ENCODE measurements around the gene MRPL44. TPM values are rescaled to one million over a fixed set of nuclear protein-coding genes. Genes with fewer than 3 reads are reported as not detected.

Gene MRPL44
- total RNA-seq, 4 donors from 2014 or later: 16.2 to 29.9 (median 24.3) TPM

- no peaks in the 10 kb centered on the region for H3K27me3 ChIP-seq
- no peak overlapping the region for H3K4me3 ChIP-seq
- no peak overlapping the region for H3K27ac ChIP-seq
- WGBS: 63% methylated on average over 2 of the region's 2 CpGs
- no peaks in the 10 kb centered on the region for H3K36me3 ChIP-seq
- no peaks in the 10 kb centered on the region for H3K9me3 ChIP-seq
- no peak for DNase-seq (ENCODE audit: low spot score in 2 of 2)
- H3K4me1 ChIP-seq: no peaks in the 10 kb centered on the region
- TF ChIP-seq CTCF (IDR thresholded peaks at IDR 0.05): no peak
- no peak for TF ChIP-seq EP300 (IDR thresholded peaks at IDR 0.05)
- no peak for TF ChIP-seq POLR2A (IDR thresholded peaks at IDR 0.05)
- TF ChIP-seq POLR2AphosphoS5 (IDR thresholded peaks at IDR 0.05): no peak
Measured at GRCh38 chr2:223923976-223924375, 33.3 kb upstream of the MRPL44 start.

- Histone ChIP-seq H3K27me3 (no peaks in the 10 kb centered on the region), H3K9me3 (no peaks in the 10 kb centered on the region), H3K4me3 (no peak overlapping the region), H3K36me3 (no peaks in the 10 kb centered on the region), H3K27ac (no peak overlapping the region), H3K4me1 (no peaks in the 10 kb centered on the region)
- 98% methylated on average over 3 of the region's 3 CpGs for WGBS
- TF ChIP-seq CTCF (IDR thresholded peaks at IDR 0.05): no peak
- no peak for TF ChIP-seq POLR2A (IDR thresholded peaks at IDR 0.05)
- TF ChIP-seq EP300 (IDR thresholded peaks at IDR 0.05): no peak
- no peak for TF ChIP-seq POLR2AphosphoS5 (IDR thresholded peaks at IDR 0.05)
- no peak for DNase-seq (ENCODE audit: low spot score in 2 of 2)
Measured at GRCh38 chr2:223925106-223925505, 32.2 kb upstream of the MRPL44 start.

- H3K36me3 ChIP-seq: no peaks in the 10 kb centered on the region
- peaks cover 9% of the 10 kb centered on the region for H3K4me1 ChIP-seq
Measured at GRCh38 chr2:223928113-223929006, 28.9 kb upstream of the MRPL44 start.

GRCh38 chr2:223929571-223930102 is 27.6 kb upstream of the MRPL44 start:
- H3K9me3 ChIP-seq: no peaks in the 10 kb centered on the region
- 64% methylated on average over 4 of the region's 4 CpGs for WGBS
- H3K4me3 ChIP-seq: no peak overlapping the region
- H3K27ac ChIP-seq: no peak overlapping the region
- H3K36me3 ChIP-seq: no peaks in the 10 kb centered on the region
- DNase-seq (ENCODE audit: low spot score in 2 of 2): no peak
- H3K4me1 ChIP-seq: peaks cover 18% of the 10 kb centered on the region
- TF ChIP-seq EP300 (IDR thresholded peaks at IDR 0.05) (no peak), POLR2AphosphoS5 (IDR thresholded peaks at IDR 0.05) (no peak), CTCF (IDR thresholded peaks at IDR 0.05) (no peak), POLR2A (IDR thresholded peaks at IDR 0.05) (no peak)
- no peaks in the 10 kb centered on the region for H3K27me3 ChIP-seq

More at GRCh38 chr2:223928113-223929006, 28.9 kb upstream of the MRPL44 start:
- TF ChIP-seq EP300 (IDR thresholded peaks at IDR 0.05) (no peak), POLR2AphosphoS5 (IDR thresholded peaks at IDR 0.05) (no peak), CTCF (IDR thresholded peaks at IDR 0.05) (no peak), POLR2A (IDR thresholded peaks at IDR 0.05) (no peak)
- Histone ChIP-seq H3K27me3 (no peaks in the 10 kb centered on the region), H3K27ac (no peak overlapping the region), H3K4me3 (no peak overlapping the region), H3K9me3 (no peaks in the 10 kb centered on the region)
- WGBS: 86% methylated on average over 7 of the region's 7 CpGs
- no peak for DNase-seq (ENCODE audit: low spot score in 2 of 2)
